Smooth muscle cell (in vitro differentiated cells): ENCODE data around the gene NCAPH2. TPM values are rescaled to one million over a fixed set of nuclear protein-coding genes. Genes with fewer than 3 reads are reported as not detected.

Experiments used
- DNase-seq: peaks from one replicate; lab custom pipeline; 2025; ENCODE audit not compliant: unreplicated experiment; lab: John Stamatoyannopoulos, UW
- H2AFZ ChIP-seq: fragments of 200-600 bp; sonication (generic); 2 replicates; pipeline ENCODE4 v1.6.0; 2016; ENCODE audit warnings: antibody characterized with exemption, low read depth, mild to moderate bottlenecking
- H3F3A ChIP-seq: fragments of 200-600 bp; sonication (generic); 2 replicates; pipeline ENCODE4 v1.6.0; 2017; ENCODE audit warnings: antibody characterized with exemption, low read depth
- H3K27ac ChIP-seq: fragments of 200-600 bp; sonication (generic); 2 replicates; pipeline ENCODE4 v1.5.1; 2016; ENCODE audit warnings: low read depth, mild to moderate bottlenecking
- H3K27me3 ChIP-seq: fragments of 200-600 bp; sonication (generic); 2 replicates; pipeline ENCODE4 v1.6.1; 2016; ENCODE audit warnings: low read depth, mild to moderate bottlenecking
- H3K36me3 ChIP-seq: fragments of 200-600 bp; sonication (generic); 2 replicates; pipeline ENCODE4 v1.5.1; 2016; ENCODE audit warnings: low read depth
- H3K4me1 ChIP-seq: fragments of 200-600 bp; sonication (generic); 2 replicates; pipeline ENCODE4 v1.5.1; 2016; ENCODE audit warnings: low read depth
- H3K4me2 ChIP-seq: fragments of 200-600 bp; sonication (generic); 2 replicates; pipeline ENCODE4 v1.6.0; 2016; ENCODE audit warnings: mild to moderate bottlenecking
- H3K4me3 ChIP-seq: fragments of 200-600 bp; sonication (generic); 2 replicates; pipeline ENCODE4 v1.5.1; 2016; ENCODE audit warnings: mild to moderate bottlenecking
- H3K79me2 ChIP-seq: fragments of 200-600 bp; sonication (generic); 2 replicates; pipeline ENCODE4 v1.6.0; 2016; ENCODE audit warnings: low read depth, mild to moderate bottlenecking
- H3K9ac ChIP-seq: fragments of 200-600 bp; sonication (generic); 2 replicates; pipeline ENCODE4 v1.6.0; 2016; ENCODE audit warnings: low read depth
- H3K9me3 ChIP-seq: fragments of 200-600 bp; sonication (generic); replicated peaks from 2 replicates; pipeline ENCODE4 v1.5.1; 2016; ENCODE audit warnings: low read depth
- H4K20me1 ChIP-seq: fragments of 200-600 bp; sonication (generic); 2 replicates; pipeline ENCODE4 v1.6.0; 2016; ENCODE audit warnings: low read depth
- WGBS: methylation state at CpG from one replicate; pipeline ENCODE4 v1.1.7; 2016; ENCODE audit warnings: low lambda C conversion rate; 5-methylcytosine and 5-hydroxymethylcytosine counted together
- polyA plus RNA-seq: library from polyadenylated mRNA; unstranded; fragments of >200 nt; fragmentation: Nextera tagmentation; extraction: Ambion mirVana; gene quantifications from 2 replicates; pipeline ENCODE4 v1.2.1, GENCODE V29; 2016
- total RNA-seq: library from RNA; depleted of rRNA; stranded (reverse); fragments of >200 nt; gene quantifications from 2 replicates; pipeline ENCODE4 v1.2.3, GENCODE V29; 2014
- TF ChIP-seq, protein P1 (sequence below): fragments of 200-600 bp; sonication (generic); IDR thresholded peaks from 2 replicates; pipeline ENCODE4 v1.5.1; 2017; ENCODE audit warnings: borderline replicate concordance, mild to moderate bottlenecking, antibody characterized with exemption; ENCODE audit not compliant: insufficient read depth, poor library complexity, severe bottlenecking

NCAPH2 gene
- total and polyA plus RNA-seq, 2 experiments from 2014 or later, result 24.1 to 45.7 TPM

DNA sequence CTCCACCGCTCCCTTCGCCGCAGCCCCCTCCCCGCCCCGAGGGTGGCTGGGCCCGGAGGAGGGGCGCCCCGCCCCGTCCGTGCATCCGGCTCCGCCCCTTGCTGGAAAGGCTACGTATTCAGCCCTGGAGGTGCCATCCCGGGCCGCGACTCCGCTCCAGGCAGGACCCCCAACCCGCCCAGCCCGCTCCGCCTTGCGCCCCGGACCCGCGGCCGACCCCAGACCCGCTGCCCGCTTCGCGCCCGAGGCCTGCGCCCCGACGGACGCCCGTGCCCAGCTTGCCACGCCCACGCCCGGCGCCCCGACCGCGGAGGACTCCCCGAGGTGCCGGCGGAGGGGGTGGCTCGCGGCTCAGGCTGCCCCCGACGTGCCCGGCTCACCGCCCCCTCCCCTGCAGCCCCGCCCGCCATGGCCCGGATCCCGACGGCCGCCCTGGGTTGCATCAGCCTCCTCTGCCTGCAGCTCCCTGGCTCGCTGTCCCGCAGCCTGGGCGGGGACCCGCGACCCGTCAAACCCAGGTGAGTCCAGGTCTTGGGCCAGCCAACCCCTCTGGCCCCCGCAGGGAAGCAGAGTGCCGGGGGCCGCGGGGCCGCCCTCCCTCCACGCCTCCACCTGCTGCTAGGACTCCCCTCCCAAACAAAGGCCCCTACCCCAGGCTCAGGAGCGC is 26.5 kb upstream of the NCAPH2 start, which contains the start of gene ADM2:
Gene ADM2 (plus strand): TSS at position 104 of the 667 bp plus-strand sequence. CDS start 305 bp downstream, at position 409.
- 10% methylated on average over 21 of the region's 70 CpGs for WGBS
- peaks cover 3% of the 10 kb centered on the region for H3K4me1 ChIP-seq
- peak within 1 kb of the TSS; percentile 73 for H3K9ac ChIP-seq
- H3K4me3 ChIP-seq, result peak within 1 kb of the TSS; percentile 59
- H3K79me2 ChIP-seq, result peaks cover 5% of the 10 kb centered on the region
- TF ChIP-seq, protein P1, sequence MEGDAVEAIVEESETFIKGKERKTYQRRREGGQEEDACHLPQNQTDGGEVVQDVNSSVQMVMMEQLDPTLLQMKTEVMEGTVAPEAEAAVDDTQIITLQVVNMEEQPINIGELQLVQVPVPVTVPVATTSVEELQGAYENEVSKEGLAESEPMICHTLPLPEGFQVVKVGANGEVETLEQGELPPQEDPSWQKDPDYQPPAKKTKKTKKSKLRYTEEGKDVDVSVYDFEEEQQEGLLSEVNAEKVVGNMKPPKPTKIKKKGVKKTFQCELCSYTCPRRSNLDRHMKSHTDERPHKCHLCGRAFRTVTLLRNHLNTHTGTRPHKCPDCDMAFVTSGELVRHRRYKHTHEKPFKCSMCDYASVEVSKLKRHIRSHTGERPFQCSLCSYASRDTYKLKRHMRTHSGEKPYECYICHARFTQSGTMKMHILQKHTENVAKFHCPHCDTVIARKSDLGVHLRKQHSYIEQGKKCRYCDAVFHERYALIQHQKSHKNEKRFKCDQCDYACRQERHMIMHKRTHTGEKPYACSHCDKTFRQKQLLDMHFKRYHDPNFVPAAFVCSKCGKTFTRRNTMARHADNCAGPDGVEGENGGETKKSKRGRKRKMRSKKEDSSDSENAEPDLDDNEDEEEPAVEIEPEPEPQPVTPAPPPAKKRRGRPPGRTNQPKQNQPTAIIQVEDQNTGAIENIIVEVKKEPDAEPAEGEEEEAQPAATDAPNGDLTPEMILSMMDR, result no peak
- peak within 1 kb of the TSS; percentile 88 for H3K4me2 ChIP-seq
- H3K27ac ChIP-seq, result no peak within 1 kb of the TSS
- no peaks in the 10 kb centered on the region for H3K9me3 ChIP-seq
- peaks cover 5% of the 10 kb centered on the region for H3F3A ChIP-seq
- H4K20me1 ChIP-seq, result no peaks in the 10 kb centered on the region
- peak within 1 kb of the TSS; percentile 75 for H2AFZ ChIP-seq
- peak; percentile 40 for DNase-seq
- no peaks in the 10 kb centered on the region for H3K27me3 ChIP-seq
- H3K36me3 ChIP-seq, result no peaks in the 10 kb centered on the region

DNA sequence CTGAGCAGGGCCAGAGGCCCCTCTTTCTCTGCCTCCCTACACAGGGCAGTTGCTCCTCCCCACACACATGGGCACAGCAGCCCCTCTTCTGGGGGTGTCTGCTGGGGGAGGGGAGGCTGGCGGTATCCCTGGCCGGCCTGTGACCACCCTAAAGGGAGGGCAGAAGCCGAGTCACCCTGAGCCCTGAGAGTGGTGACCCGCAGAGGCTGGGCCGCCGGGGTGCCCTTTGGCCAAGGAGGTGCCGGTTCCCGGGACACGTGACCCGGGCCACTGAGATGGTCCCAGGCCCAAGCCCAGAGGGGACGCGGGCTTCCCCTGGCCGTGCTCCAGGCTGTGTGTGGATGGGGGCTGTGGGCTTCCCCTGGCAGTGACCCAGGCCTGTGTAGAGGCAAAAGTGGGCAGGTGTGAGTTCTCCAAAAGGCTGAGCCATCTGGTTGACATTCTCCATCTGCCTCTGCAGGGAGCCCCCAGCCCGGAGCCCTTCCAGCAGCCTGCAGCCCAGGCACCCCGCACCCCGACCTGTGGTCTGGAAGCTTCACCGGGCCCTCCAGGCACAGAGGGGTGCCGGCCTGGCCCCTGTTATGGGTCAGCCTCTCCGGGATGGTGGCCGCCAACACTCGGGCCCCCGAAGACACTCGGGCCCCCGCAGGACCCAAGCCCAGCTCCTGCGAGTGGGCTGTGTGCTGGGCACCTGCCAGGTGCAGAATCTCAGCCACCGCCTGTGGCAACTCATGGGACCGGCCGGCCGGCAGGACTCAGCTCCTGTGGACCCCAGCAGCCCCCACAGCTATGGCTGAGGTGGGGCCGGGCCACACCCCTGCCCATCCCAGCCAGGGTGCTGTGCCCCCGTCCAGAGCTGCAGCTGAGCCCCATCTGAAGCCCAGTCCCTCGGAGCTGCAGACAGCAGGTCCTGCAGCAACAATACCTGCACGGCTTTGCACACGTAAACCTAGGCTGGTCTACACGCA is 25.6 kb upstream of the NCAPH2 start:
- WGBS, result 83% methylated on average over 30 of the region's 35 CpGs
- H3K4me3 ChIP-seq, result peak overlapping the region; percentile 59
- TF ChIP-seq, protein P1, result no peak
- no peaks in the 10 kb centered on the region for H3K36me3 ChIP-seq
- H3K4me1 ChIP-seq, result peaks cover 3% of the 10 kb centered on the region
- no peak overlapping the region for H2AFZ ChIP-seq
- no peaks in the 10 kb centered on the region for H4K20me1 ChIP-seq
- H3F3A ChIP-seq, result peaks cover 5% of the 10 kb centered on the region
- peaks cover 5% of the 10 kb centered on the region for H3K79me2 ChIP-seq
- DNase-seq, result no peak
- H3K9me3 ChIP-seq, result no peaks in the 10 kb centered on the region
- no peaks in the 10 kb centered on the region for H3K27me3 ChIP-seq
- H3K9ac ChIP-seq, result peak overlapping the region; percentile 73
- H3K4me2 ChIP-seq, result peak overlapping the region; percentile 88
- no peak overlapping the region for H3K27ac ChIP-seq

DNA sequence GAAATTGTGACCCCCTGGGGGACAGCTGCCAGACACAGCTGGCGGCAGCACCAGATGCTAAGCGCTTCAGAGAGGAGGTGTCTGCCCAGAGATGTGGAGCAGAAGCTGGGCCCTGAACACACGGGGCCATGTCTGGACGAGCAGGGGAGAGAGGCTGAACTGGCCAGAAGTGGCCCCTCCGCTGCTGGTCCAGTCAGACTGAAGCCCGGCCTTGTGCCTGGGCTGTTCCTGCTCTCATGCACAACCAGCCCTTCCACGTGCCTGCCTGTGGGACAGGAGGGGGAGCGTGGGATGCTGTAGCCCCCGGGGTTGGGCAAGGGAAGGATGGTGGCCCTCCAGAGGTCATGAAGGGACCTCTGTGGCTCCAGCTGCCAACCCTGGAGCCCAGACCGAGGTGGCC is 24.9 kb upstream of the NCAPH2 start:
- DNase-seq, result no peak
- Histone ChIP-seq H3K9ac (no peak overlapping the region), H3K36me3 (no peaks in the 10 kb centered on the region), H3F3A (peaks cover 5% of the 10 kb centered on the region), H3K9me3 (no peaks in the 10 kb centered on the region), H3K4me1 (peaks cover 3% of the 10 kb centered on the region), H3K4me3 (no peak overlapping the region), H2AFZ (no peak overlapping the region), H3K79me2 (peaks cover 5% of the 10 kb centered on the region), H3K4me2 (peak overlapping the region; percentile 88), H4K20me1 (no peaks in the 10 kb centered on the region), H3K27ac (no peak overlapping the region), H3K27me3 (no peaks in the 10 kb centered on the region)
- TF ChIP-seq, protein P1, result no peak
- WGBS, result 94% methylated on average over 10 of the region's 10 CpGs
